ENCODE results near the gene PPM1H. TPM values are rescaled to one million over a fixed set of nuclear protein-coding genes. Genes with fewer than 3 reads are reported as not detected.

Gene PPM1H
- total and polyA plus RNA-seq, 2 donors (not counting 1 experiment from before 2014, with no cell fraction given), result 0.01 TPM; not detected in 1

GRCh38 chr12:62769076-62769619 lies 165.8 kb downstream of the PPM1H start:
- Histone ChIP-seq H3K27ac (ENCODE audit: low read length in 2 of 2) (no peak overlapping the region), H3K27me3 (replicated peaks in 1 of 4; ENCODE audit: control extremely low read depth in 1 of 4, control insufficient read depth in 3 of 4, insufficient read depth in 4 of 4, low read length in 3 of 4) (no peaks in the 10 kb centered on the region), H3K9me3 (ENCODE audit: control extremely low read depth in 1 of 3, control insufficient read depth in 2 of 3, insufficient read depth in 1 of 3, low read length in 2 of 3) (no peaks in the 10 kb centered on the region), H3K36me3 (replicated peaks in 1 of 2; ENCODE audit: control extremely low read depth in 1 of 2, control insufficient read depth in 1 of 2, extremely low read depth in 1 of 2, insufficient read depth in 2 of 2, low read length in 1 of 2) (no peaks in the 10 kb centered on the region), H3K4me2 (replicated peaks; ENCODE audit: low read depth, low read length, poor library complexity, severe bottlenecking) (no peak overlapping the region), H3K4me1 (ENCODE audit: control insufficient read depth in 2 of 2, insufficient read depth in 2 of 2, low read length in 2 of 2) (no peaks in the 10 kb centered on the region), H3K4me3 (ENCODE audit: control extremely low read depth in 1 of 5, extremely low read depth in 1 of 5, insufficient read depth in 1 of 5, low read depth in 2 of 5, low read length in 4 of 5) (no peak overlapping the region), H3K9ac (ENCODE audit: low read length) (no peak overlapping the region), H2AFZ (ENCODE audit: insufficient read depth, low read depth, low read length, poor library complexity, severe bottlenecking) (no peak overlapping the region), H4K20me1 (ENCODE audit: control insufficient read depth, insufficient read depth, low read length, poor library complexity, severe bottlenecking) (no peaks in the 10 kb centered on the region), H3K79me2 (ENCODE audit: control insufficient read depth, insufficient read depth, low read length) (no peaks in the 10 kb centered on the region)
- DNase-seq, result no peak
- Mint-ChIP-seq H3K4me1 (no peaks in the 10 kb centered on the region), H3K4me3 (no peak overlapping the region), H3K27me3 (no peaks in the 10 kb centered on the region), H3K27ac (no peak overlapping the region), H3K9me3 (ENCODE audit: insufficient read depth) (no peaks in the 10 kb centered on the region)
- ATAC-seq (ENCODE audit: low read depth), result no peak
- TF ChIP-seq CTCF (IDR thresholded peaks at IDR 0.05), result no peak
- TF ChIP-seq EZH2 (IDR thresholded peaks at IDR 0.05; ENCODE audit: borderline replicate concordance, insufficient read depth, low read depth, low read length, poor library complexity, severe bottlenecking), result no peak
- ChIA-PET POLR2A (no interaction called here), CTCF (interaction anchor here (1.6 kb wide), 1 partner anchor 25 kb away, joined by 4 read pairs; no protein-coding TSS in a partner anchor)
- intact Hi-C loops (cut with micrococcal nuclease), result no loop called here
- WGBS (ENCODE audit: insufficient coverage), result 83% methylated on average over 2 of the region's 3 CpGs

GRCh38 chr12:62767946-62768345 lies 167.0 kb downstream of the PPM1H start:
- ATAC-seq (ENCODE audit: low read depth), result no peak
- TF ChIP-seq EZH2 (IDR thresholded peaks at IDR 0.05; ENCODE audit: borderline replicate concordance, insufficient read depth, low read depth, low read length, poor library complexity, severe bottlenecking), result no peak
- no peak for TF ChIP-seq CTCF (IDR thresholded peaks at IDR 0.05)
- H3K4me3 ChIP-seq (ENCODE audit: control extremely low read depth in 1 of 5, extremely low read depth in 1 of 5, insufficient read depth in 1 of 5, low read depth in 2 of 5, low read length in 4 of 5), result no peak overlapping the region
- H3K9ac ChIP-seq (ENCODE audit: low read length), result no peak overlapping the region
- no peaks in the 10 kb centered on the region for H3K27me3 Mint-ChIP-seq
- no peaks in the 10 kb centered on the region for H3K4me1 ChIP-seq (ENCODE audit: control insufficient read depth in 2 of 2, insufficient read depth in 2 of 2, low read length in 2 of 2)
- H3K79me2 ChIP-seq (ENCODE audit: control insufficient read depth, insufficient read depth, low read length), result no peaks in the 10 kb centered on the region
- WGBS (ENCODE audit: insufficient coverage), result 73% methylated on average over 4 of the region's 4 CpGs
- H4K20me1 ChIP-seq (ENCODE audit: control insufficient read depth, insufficient read depth, low read length, poor library complexity, severe bottlenecking), result no peaks in the 10 kb centered on the region
- H3K4me3 Mint-ChIP-seq, result no peak overlapping the region
- H3K27ac Mint-ChIP-seq, result no peak overlapping the region
- no peak overlapping the region for H3K4me2 ChIP-seq (replicated peaks; ENCODE audit: low read depth, low read length, poor library complexity, severe bottlenecking)
- H3K27me3 ChIP-seq (replicated peaks in 1 of 4; ENCODE audit: control extremely low read depth in 1 of 4, control insufficient read depth in 3 of 4, insufficient read depth in 4 of 4, low read length in 3 of 4), result no peaks in the 10 kb centered on the region
- H3K4me1 Mint-ChIP-seq, result no peaks in the 10 kb centered on the region
- CTCF ChIA-PET, result no interaction called here
- H3K9me3 Mint-ChIP-seq (ENCODE audit: insufficient read depth), result no peaks in the 10 kb centered on the region
- POLR2A ChIA-PET, result no interaction called here
- no peaks in the 10 kb centered on the region for H3K9me3 ChIP-seq (ENCODE audit: control extremely low read depth in 1 of 3, control insufficient read depth in 2 of 3, insufficient read depth in 1 of 3, low read length in 2 of 3)
- intact Hi-C loops (cut with micrococcal nuclease), result no loop called here
- no peaks in the 10 kb centered on the region for H3K36me3 ChIP-seq (replicated peaks in 1 of 2; ENCODE audit: control extremely low read depth in 1 of 2, control insufficient read depth in 1 of 2, extremely low read depth in 1 of 2, insufficient read depth in 2 of 2, low read length in 1 of 2)
- H2AFZ ChIP-seq (ENCODE audit: insufficient read depth, low read depth, low read length, poor library complexity, severe bottlenecking), result no peak overlapping the region
- no peak for DNase-seq
- no peak overlapping the region for H3K27ac ChIP-seq (ENCODE audit: low read length in 2 of 2)

All from B cell (primary cell).